Right atrium auricular region (tissue), 2 donors: ENCODE data around the gene ZDHHC11B. TPM values are rescaled to one million over a fixed set of nuclear protein-coding genes. Genes with fewer than 3 reads are reported as not detected.
A peak's percentile ranks its signal among the peaks of the same experiment; 100 is the strongest.
"Not testable (repeated sequence)": the region's sequence is repeated elsewhere in the genome, so short reads cannot be mapped to it uniquely, and the experiment has no call there.

Experiments
- DNase-seq: peaks from one replicate; pipeline ENCODE4 v3.0.0-alpha.2; 2019; ENCODE audit warnings: low spot score
- H3K27ac ChIP-seq, 2 donors: fragments of 200-600 bp; sonication (generic); 1 replicate in 1 of 2; 2 replicates in 1 of 2; pipeline ENCODE4 v1.5.1; 2016 to 2019
- H3K27me3 ChIP-seq, 2 donors: fragments of 200-600 bp; sonication (generic); one replicate each; pipeline versions ENCODE4 v1.5.1 to v1.6.0; 2017 to 2019
- H3K36me3 ChIP-seq: fragments of 200-600 bp; sonication (generic); one replicate; pipeline ENCODE4 v1.5.1; 2016
- H3K4me1 ChIP-seq, 2 donors: fragments of 200-600 bp; sonication (generic); one replicate each; pipeline versions ENCODE4 v1.5.1 to v1.6.0; 2017 to 2019
- H3K4me3 ChIP-seq, 2 donors: fragments of 200-600 bp; sonication (generic); 1 replicate in 1 of 2; 2 replicates in 1 of 2; pipeline ENCODE4 v1.5.1; 2017 to 2019; ENCODE audit warnings: mild to moderate bottlenecking in 1 of 2, moderate library complexity in 1 of 2
- H3K9me3 ChIP-seq, 2 donors: fragments of 200-600 bp; sonication (generic); one replicate each; pipeline ENCODE4 v1.5.1; 2019
- total RNA-seq, 2 donors: library from RNA; depleted of rRNA; stranded (reverse); fragments of >200 nt; gene quantifications; one replicate each; pipeline ENCODE4 v1.1.0, GENCODE V29; 2016
- TF ChIP-seq, protein P1 (sequence below), 2 donors: fragments of 200-600 bp; sonication (generic); IDR thresholded peaks; one replicate each; pipeline ENCODE4 v1.5.1; 2019; ENCODE audit warnings: antibody characterized with exemption in 2 of 2

Gene ZDHHC11B
- total RNA-seq, 2 donors from 2014 or later, result 4.0 to 7.5 TPM

DNA sequence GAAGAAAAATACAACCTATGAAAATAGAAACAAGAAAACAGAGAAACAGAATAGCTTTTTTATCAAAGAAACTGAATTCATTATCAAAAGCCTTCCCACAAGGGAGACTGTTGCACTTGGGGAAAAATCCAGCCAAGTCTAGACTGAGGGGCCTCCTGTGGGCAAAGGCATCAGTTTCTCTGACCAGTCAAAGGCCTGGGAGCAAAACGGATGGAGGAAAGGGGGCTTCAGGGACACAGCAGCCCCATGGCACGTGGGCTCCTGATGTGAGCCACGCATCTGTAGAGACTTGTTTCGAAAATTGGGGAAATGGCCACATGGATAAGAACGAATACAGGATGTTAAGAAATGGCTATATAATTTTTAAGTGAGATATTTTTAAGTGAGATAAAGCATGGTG lies 21.1 kb downstream of the ZDHHC11B start:
- TF ChIP-seq, protein P1, sequence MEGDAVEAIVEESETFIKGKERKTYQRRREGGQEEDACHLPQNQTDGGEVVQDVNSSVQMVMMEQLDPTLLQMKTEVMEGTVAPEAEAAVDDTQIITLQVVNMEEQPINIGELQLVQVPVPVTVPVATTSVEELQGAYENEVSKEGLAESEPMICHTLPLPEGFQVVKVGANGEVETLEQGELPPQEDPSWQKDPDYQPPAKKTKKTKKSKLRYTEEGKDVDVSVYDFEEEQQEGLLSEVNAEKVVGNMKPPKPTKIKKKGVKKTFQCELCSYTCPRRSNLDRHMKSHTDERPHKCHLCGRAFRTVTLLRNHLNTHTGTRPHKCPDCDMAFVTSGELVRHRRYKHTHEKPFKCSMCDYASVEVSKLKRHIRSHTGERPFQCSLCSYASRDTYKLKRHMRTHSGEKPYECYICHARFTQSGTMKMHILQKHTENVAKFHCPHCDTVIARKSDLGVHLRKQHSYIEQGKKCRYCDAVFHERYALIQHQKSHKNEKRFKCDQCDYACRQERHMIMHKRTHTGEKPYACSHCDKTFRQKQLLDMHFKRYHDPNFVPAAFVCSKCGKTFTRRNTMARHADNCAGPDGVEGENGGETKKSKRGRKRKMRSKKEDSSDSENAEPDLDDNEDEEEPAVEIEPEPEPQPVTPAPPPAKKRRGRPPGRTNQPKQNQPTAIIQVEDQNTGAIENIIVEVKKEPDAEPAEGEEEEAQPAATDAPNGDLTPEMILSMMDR (IDR thresholded peaks at IDR 0.05), result no peak

DNA sequence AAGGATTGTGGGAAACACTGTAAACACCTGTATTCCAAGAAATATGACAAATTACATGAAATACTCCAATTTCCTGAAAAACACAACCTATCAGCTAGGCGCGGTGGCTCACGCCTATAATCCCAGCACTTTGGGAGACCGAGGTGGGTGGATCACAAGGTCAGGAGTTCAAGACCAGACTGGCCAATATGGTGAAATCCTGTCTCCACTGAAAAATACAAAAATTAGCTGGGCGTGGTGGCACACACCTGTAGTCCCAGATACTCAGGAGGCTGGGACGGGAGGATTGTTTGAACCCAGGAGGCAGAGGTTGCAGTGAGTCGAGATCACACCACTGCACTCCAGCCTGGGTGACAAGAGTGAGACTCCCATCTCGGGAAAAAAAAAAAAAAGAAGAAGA lies 21.5 kb downstream of the ZDHHC11B start:
- Histone ChIP-seq H3K4me1 (peaks cover 0 to 46% of the 10 kb centered on the region in 2 donors), H3K36me3 (peaks cover 21% of the 10 kb centered on the region)
- H3K27me3 ChIP-seq, DNase-seq, H3K4me3 ChIP-seq, H3K27ac ChIP-seq, H3K9me3 ChIP-seq: not testable (repeated sequence)

More for the DNA sequence above, 21.1 kb downstream of the ZDHHC11B start:
- no peak for DNase-seq
- no peak overlapping the region for H3K4me3 ChIP-seq
- no peak overlapping the region for H3K27ac ChIP-seq
- no peaks in the 10 kb centered on the region for H3K9me3 ChIP-seq
- no peaks in the 10 kb centered on the region for H3K27me3 ChIP-seq
- H3K4me1 ChIP-seq, result peaks cover 0 to 42% of the 10 kb centered on the region in 2 donors
- peaks cover 21% of the 10 kb centered on the region for H3K36me3 ChIP-seq

DNA sequence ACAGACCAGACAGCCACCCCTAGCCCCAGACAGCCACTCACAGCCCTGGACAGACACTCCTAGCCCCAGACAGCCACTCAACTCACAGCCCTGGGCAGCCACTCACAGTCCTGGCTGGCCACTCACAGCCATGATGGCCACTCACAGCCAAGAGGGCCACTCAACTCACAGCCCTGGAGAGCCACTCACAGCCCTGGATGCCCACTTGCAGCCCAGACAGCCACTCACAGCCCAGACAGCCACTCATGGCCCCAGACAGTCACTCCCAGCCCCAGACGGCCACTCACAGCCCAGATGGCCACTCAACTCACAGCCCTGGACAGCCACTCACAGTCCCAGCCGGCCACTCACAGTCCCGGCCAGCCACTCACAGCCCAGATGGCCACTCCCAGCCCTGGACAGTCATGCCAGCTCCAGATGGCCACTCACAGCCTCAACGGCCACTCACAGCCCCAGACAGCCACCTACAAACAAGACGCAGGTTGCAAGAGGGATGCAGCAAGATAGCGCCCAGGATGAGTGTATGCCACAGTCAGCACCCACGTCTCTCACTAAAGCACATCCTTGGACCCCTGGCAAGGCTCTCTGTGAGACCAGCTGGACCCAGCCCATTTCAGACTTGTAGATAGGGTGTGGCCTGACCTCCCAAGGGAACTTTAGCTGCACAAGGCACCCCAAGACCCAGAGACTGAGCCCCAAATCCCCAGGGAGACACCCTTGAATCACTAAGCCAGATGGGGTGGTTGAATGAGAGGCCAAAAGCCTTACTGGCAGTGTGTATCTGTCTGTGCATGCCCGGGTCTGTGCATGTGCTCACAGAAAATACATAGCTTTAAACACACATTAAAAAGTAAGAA lies 22.4 kb downstream of the ZDHHC11B start:
- Histone ChIP-seq H3K9me3 (no peaks in the 10 kb centered on the region), H3K27ac (peak overlapping the region; percentile 1 to 41), H3K4me1 (peaks cover 0 to 55% of the 10 kb centered on the region in 2 donors), H3K4me3 (no peak overlapping the region), H3K36me3 (peaks cover 19% of the 10 kb centered on the region), H3K27me3 (no peaks in the 10 kb centered on the region)
- TF ChIP-seq, protein P1 (IDR thresholded peaks at IDR 0.05), result no peak
- DNase-seq, result peak; percentile 67

DNA sequence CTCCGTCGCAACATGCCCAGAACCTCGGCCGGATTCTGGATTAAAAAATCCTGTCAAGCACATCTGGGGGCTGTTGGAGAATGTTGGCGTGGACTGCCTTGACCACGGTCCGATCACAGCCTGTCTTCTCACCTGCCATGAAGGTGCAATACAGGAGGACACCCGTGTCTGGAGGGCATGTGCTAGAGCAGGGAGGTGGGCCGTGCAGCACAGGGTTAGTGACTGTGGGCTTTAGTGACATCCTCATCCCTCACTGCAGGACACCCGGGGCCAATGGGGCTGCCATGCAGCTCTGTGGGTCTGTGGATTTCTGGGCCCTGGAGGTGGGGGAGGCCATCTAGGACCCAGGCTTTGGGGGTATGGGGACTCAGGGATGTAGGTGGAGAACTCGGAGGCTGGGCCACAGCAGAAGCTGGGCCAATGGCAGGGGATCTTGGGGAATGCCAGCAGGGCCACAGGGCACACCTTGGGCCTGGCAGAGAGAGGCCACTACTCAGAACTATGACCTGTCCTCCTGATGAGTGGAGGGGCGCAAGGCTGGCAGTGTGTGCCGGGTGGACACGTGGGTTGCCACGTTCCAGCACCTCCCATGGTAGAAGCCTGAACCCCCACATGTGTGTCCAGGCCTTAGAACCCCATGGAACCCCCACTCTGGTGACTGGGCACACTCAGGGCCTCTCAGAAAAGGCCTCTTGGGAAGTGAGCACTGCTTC lies 23.3 kb downstream of the ZDHHC11B start:
- H3K27ac ChIP-seq, result peak overlapping the region; percentile 1 to 41
- TF ChIP-seq, protein P1 (IDR thresholded peaks at IDR 0.05), result no peak
- peaks cover 11% of the 10 kb centered on the region for H3K36me3 ChIP-seq
- DNase-seq, result no peak
- H3K4me3 ChIP-seq, result no peak overlapping the region
- no peaks in the 10 kb centered on the region for H3K27me3 ChIP-seq
- peaks cover 0 to 64% of the 10 kb centered on the region in 2 donors for H3K4me1 ChIP-seq
- no peaks in the 10 kb centered on the region for H3K9me3 ChIP-seq

DNA sequence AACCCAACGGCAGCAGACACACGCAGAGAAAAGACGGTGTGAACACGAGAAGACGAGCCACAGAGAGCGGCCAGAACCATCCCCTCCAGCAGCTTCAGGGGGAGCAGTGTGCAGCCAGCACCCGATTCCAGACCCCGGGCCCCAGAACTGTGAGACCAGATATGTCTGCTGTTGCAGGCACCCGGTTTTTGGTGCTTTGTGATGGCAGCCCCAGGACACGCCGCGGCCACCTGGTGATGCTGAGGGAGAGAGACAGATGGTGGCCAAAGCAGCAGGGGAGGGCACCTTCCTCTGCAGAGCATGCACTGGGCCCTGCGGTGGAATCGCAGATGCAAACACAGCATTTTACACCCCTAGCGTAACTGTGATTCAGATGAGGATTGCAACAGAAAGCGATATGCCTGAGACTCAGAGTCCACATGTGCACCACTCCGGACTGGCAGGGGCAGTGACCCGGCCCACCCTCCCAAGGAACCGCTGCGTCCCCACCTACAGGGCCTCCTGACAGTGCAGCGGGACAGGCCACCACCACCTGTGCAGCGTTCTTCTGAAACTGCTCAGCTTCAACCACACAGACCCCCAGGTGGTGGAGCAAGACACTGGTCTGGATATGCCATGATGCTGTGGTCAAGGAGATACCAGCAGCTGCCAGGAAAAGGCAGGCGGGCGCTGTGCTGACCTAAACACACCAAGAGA lies 24.0 kb downstream of the ZDHHC11B start:
- DNase-seq, result no peak
- H3K4me1 ChIP-seq, result peaks cover 0 to 66% of the 10 kb centered on the region in 2 donors
- TF ChIP-seq, protein P1 (IDR thresholded peaks at IDR 0.05), result no peak

More for the DNA sequence above, 24.0 kb downstream of the ZDHHC11B start:
- peak overlapping the region; percentile 82 to 84 for H3K27ac ChIP-seq
- H3K4me3 ChIP-seq, result no peak overlapping the region
- H3K9me3 ChIP-seq, result no peaks in the 10 kb centered on the region
- H3K27me3 ChIP-seq, result no peaks in the 10 kb centered on the region
- peaks cover 4% of the 10 kb centered on the region for H3K36me3 ChIP-seq
